Neutrophil (primary cell): ENCODE results near the gene TMED1.
A peak's percentile ranks its signal among the peaks of the same experiment; 100 is the strongest.

Experiments
- H3K27ac ChIP-seq: fragments of 200-600 bp; sonication (generic); 2 replicates; pipeline ENCODE4 v1.5.1; 2016; ENCODE audit warnings: mild to moderate bottlenecking, moderate library complexity
- H3K27me3 ChIP-seq: fragments of 200-600 bp; sonication (generic); 2 replicates; pipeline ENCODE4 v1.6.0; 2016; ENCODE audit warnings: mild to moderate bottlenecking
- H3K36me3 ChIP-seq: fragments of 200-600 bp; sonication (generic); 2 replicates; pipeline ENCODE4 v1.5.1; 2017
- H3K4me1 ChIP-seq, 2 experiments: fragments of 200-600 bp in 1 of 2; sonication (generic) in 1 of 2; 1 replicate in 1 of 2; 2 replicates in 1 of 2; pipeline versions ENCODE4 v1.5.1 to v1.6.1; 2013 to 2016; ENCODE audit warnings: low read depth in 1 of 2, low read length in 1 of 2, mild to moderate bottlenecking in 1 of 2, moderate library complexity in 1 of 2; ENCODE audit not compliant: control insufficient read depth in 1 of 2, insufficient read depth in 1 of 2
- H3K4me3 ChIP-seq, 2 experiments: fragments of 200-600 bp in 1 of 2; sonication (generic) in 1 of 2; 1 replicate in 1 of 2; 2 replicates in 1 of 2; pipeline ENCODE4 v1.5.1; 2013 to 2016; ENCODE audit warnings: low read depth in 1 of 2, low read length in 1 of 2, mild to moderate bottlenecking in 1 of 2, moderate library complexity in 1 of 2
- H3K9me3 ChIP-seq: fragments of 200-600 bp; sonication (generic); 2 replicates; pipeline ENCODE4 v1.5.1; 2016
- CTCF ChIP-seq: fragments of 200-600 bp; sonication (generic); IDR thresholded peaks from 2 replicates; pipeline ENCODE4 v1.5.1; 2016; ENCODE audit warnings: antibody characterized with exemption

TMED1 gene

GRCh38 chr19:10819124-10820060 is 16.6 kb downstream of the TMED1 start:
- no peak for TF ChIP-seq CTCF
- Histone ChIP-seq H3K9me3 (no peaks in the 10 kb centered on the region), H3K27me3 (no peaks in the 10 kb centered on the region), H3K27ac (peak overlapping the region; percentile 42), H3K4me1 (peaks cover 18 to 20% of the 10 kb centered on the region in 2 experiments), H3K36me3 (peaks cover 89% of the 10 kb centered on the region), H3K4me3 (no peak overlapping the region)

GRCh38 chr19:10818301-10819123 is 17.5 kb downstream of the TMED1 start:
- no peak for TF ChIP-seq CTCF
- H3K27ac ChIP-seq: peak overlapping the region; percentile 15
- H3K4me3 ChIP-seq: no peak overlapping the region
- H3K9me3 ChIP-seq: no peaks in the 10 kb centered on the region
- H3K27me3 ChIP-seq: no peaks in the 10 kb centered on the region
- H3K36me3 ChIP-seq: peaks cover 80% of the 10 kb centered on the region
- H3K4me1 ChIP-seq: peaks cover 27 to 29% of the 10 kb centered on the region in 2 experiments

- no peak overlapping the region for H3K4me3 ChIP-seq
Observed at GRCh38 chr19:10817291-10818038, 18.5 kb downstream of the TMED1 start.

GRCh38 chr19:10816691-10817090 is 19.3 kb downstream of the TMED1 start:
- H3K4me1 ChIP-seq: peaks cover 45 to 47% of the 10 kb centered on the region in 2 experiments
- no peaks in the 10 kb centered on the region for H3K9me3 ChIP-seq
- no peak for TF ChIP-seq CTCF
- H3K36me3 ChIP-seq: peaks cover 62% of the 10 kb centered on the region
- no peak overlapping the region for H3K4me3 ChIP-seq
- H3K27me3 ChIP-seq: no peaks in the 10 kb centered on the region
- peak overlapping the region; percentile 98 for H3K27ac ChIP-seq

More at GRCh38 chr19:10817291-10818038, 18.5 kb downstream of the TMED1 start:
- no peaks in the 10 kb centered on the region for H3K27me3 ChIP-seq
- peak overlapping the region; percentile 98 for H3K27ac ChIP-seq
- TF ChIP-seq CTCF: no peak
- no peaks in the 10 kb centered on the region for H3K9me3 ChIP-seq
- H3K36me3 ChIP-seq: peaks cover 69% of the 10 kb centered on the region
- peaks cover 38 to 39% of the 10 kb centered on the region in 2 experiments for H3K4me1 ChIP-seq
